ENCODE data around the gene RBM22.
"Not testable (repeated sequence)": the region's sequence is repeated elsewhere in the genome, so short reads cannot be mapped to it uniquely, and the experiment has no call there.

RBM22 gene

DNA sequence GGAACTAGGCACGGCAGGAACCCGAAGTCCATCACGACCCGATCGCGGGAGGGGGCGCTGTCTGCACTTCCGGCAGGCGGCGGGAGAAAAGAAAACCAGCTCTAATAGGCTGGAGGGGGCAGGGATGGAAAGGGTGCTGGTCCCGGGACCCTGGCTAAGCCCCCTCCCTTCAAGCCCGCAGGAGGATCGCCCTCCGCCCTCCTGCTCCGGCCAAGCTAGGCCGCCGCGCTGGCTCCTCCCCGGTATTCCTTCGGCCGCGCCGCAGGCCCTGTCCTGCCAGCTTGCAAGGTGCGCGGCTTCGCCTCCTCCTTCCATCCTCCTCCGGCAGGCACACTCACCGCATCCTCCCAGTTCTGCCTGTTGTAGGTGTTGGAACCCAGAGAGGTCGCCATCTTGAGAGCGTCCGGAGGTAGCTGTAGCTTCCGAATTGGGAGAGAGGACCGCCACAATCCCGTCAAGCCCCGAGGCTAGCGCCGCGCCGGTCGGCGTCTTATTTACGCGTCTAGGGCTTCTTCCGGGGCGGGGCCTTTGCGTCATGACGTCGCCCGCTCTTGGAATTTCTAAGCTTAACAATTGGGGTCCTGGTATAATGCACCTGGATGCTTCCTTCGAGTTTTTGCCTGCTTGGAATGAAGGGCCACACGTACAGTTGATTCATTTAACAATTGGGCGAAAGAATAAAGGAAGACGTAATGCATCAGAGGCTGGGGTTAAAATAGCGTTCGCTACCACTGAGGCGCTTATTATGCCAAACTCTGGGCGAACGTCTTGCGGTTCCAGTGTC, at the start of gene RBM22:
TSS of gene RBM22 (minus strand) at position 469 of the 784 bp plus-strand sequence. CDS start at position 392, 77 bp downstream.
- DNase-seq (ENCODE audit: low read depth) = peak; percentile 84

GRCh38 chr5:150750469-150750868, 49.6 kb upstream of the RBM22 start:
- no peak for DNase-seq (ENCODE audit: low read depth)

GRCh38 chr5:150743142-150743488, 42.3 kb upstream of the RBM22 start:
- DNase-seq (ENCODE audit: low read depth) = not testable (repeated sequence)

DNA sequence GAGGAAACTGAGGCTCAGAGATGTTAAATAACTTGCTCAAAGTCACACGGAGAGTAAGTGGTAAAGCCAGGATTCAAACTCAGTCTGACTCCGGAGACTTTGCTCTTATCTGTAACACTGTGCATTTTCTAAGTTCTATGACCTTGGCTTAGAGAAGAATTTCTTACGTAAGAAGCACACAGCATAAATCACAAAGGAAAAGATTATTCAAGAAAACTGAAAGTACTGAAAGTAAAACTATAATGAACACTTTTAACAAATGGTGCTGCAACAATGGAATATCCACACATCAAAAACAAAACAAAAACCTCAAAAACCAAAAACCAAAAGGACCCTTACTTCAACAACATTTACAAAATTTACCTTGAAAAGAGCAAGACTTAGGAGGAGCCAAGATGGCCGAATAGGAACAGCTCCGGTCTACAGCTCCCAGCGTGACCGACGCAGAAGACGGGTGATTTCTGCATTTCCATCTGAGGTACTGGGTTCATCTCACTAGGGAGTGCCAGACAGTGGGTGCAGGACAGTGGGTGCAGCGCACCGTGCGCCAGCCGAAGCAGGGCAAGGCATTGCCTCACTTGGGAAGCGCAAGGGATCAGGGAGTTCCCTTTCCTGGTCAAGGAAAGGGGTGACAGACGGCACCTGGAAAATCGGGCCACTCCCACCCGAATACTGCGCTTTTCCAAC, 41.7 kb upstream of the RBM22 start:
- DNase-seq (ENCODE audit: low read depth) = not testable (repeated sequence)

- DNase-seq (ENCODE audit: low read depth) = no peak
Measured at GRCh38 chr5:150740992-150741391, 40.1 kb upstream of the RBM22 start.

DNA sequence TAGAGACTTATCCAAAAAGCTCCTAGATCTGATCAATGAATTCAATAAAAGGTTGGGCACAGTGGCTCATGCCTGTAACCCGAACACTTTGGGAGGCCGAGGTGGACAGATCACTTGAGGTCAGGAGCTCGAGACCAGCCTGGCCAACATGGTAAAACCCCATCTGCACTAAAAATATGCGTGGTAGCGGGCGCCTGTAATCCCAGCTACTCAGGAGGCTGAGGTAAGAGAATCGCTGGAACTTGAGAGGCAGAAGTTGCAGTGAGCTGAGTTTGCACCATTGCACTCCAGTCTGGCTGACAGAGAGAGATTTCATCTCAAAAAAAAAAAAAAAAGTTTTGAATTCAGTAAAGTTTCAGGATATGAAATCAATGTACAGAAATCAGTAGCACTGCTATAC, 38.0 kb upstream of the RBM22 start:
- no peak for DNase-seq (ENCODE audit: low read depth)

DNA sequence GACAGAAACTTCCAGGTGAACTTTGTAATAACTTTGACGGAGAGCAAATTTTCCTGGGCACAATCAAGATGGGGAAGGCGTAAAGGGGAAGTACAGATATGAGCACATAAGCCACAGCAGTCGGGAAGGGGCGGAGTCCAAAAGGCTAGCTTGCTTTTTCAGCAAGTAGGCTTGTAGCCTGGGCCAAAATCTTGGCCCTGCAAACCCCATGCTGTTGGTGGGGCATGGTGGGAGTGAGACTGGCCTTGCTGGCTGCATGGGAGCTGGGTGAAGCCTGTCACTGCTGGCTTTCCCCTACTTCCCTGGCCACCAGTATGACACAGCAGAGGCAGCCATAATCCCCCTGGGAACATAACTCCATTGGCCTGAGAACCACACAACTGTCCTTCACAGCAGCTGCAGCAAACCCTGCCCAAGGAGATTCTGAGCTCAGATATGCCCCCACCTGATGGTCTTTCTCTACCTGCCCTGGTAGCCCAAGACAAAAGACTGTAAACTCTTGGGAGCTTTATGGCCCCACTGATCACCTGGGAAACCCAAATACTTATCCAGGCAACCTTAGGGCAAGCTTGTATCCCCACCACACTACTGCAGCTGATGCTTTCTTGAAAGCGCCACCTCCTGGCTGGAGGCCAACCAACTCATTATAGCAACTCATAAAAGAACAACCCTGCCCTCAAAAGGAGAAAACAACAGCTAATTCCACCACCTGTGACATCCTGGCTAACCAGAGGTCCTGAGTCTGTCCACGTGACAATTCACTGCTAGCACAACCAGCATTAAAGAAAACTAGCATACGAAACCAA, 33.9 kb upstream of the RBM22 start:
- DNase-seq (ENCODE audit: low read depth) = no peak

GRCh38 chr5:150731669-150732242, 30.9 kb upstream of the RBM22 start:
- no peak for DNase-seq (ENCODE audit: low read depth)

DNA sequence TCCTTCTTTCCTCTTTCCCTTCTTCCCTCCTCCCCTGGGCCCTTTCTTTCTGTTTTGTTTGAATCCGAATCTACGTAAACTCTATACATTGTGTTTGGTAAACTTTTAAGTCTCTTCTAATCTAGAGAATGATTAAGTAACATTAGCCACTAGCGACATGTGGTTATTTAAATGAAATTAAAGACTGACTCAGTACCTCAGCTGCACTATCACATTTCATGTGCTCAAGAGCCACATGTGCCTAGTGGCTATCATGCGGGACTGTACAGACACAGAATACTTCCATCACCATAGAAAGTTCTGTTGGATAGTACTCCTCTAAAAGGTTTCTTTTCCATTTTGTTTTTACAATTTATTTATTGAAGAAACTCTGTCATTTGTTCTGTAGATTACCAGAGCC, 29.0 kb upstream of the RBM22 start:
- DNase-seq (ENCODE audit: low read depth) = no peak

DNA sequence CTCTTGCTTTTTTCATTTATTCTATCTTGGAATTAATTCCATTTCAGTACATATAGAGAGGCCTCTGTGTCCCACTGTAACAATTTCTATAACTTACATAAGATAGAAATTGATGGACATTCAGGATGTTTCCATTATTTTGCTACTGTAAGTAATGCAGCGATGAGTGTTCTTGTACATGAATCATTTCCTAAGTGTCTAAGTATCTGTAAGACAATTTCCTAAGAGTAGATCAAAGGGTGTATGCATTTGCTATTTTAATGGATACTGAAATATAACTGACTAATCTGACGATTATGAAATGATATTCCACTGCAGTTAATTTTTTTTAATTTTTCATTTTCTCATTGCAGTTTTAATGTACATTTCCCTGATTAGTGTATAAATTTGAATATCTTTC, 23.0 kb upstream of the RBM22 start:
- no peak for DNase-seq (ENCODE audit: low read depth)

- no peak for DNase-seq (ENCODE audit: low read depth)
Measured at GRCh38 chr5:150710165-150710564, 9.3 kb upstream of the RBM22 start.

- no peak for DNase-seq (ENCODE audit: low read depth)
Measured at GRCh38 chr5:150706776-150707390, 6.0 kb upstream of the RBM22 start.

DNA sequence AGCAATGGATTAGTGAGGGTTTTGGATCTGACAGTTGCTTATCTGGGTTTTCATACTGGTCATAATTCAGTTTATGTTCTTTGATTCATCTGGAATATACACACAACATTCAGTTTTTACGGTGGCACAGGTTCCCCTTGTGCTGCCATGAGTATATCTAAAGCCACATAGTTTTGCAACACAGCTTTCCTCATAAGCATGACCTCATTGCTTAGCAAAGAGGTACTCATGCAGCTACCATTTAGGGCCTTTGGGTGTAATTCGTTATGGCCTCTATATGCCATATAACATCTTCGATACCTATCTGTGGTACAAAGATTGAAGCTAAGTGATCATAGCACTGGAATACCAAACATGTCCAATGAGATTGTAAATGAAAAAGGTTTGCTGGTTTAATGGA, 2.9 kb upstream of the RBM22 start:
- DNase-seq (ENCODE audit: low read depth) = no peak

DNA sequence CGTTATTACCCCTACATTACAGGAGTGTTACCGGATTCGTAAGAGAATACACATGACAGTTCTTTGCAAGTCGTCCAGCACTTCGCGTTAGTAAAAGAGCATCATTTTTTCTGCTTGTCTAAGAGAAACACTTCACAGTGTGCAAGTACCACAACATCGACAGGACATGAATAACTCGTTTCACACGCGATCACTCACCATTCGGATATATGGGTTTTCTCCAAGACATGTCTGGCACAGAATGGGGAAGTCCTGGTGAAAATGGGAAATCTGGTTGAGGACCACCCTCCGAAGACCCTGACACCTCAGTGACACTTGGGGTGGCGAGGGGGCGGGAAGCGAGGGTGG, 642 bp downstream of the RBM22 start:
- no peak for DNase-seq (ENCODE audit: low read depth)

- DNase-seq (ENCODE audit: low read depth) = no peak
Measured at GRCh38 chr5:150694612-150695011, 6.2 kb downstream of the RBM22 start.

- no peak for DNase-seq (ENCODE audit: low read depth)
Measured at GRCh38 chr5:150692276-150692675, 8.6 kb downstream of the RBM22 start.

- DNase-seq (ENCODE audit: low read depth) = no peak
Measured at GRCh38 chr5:150690760-150691159, 10.1 kb downstream of the RBM22 start.

- DNase-seq (ENCODE audit: low read depth) = no peak
Measured at GRCh38 chr5:150689120-150689519, 11.7 kb downstream of the RBM22 start.

- no peak for DNase-seq (ENCODE audit: low read depth)
Measured at GRCh38 chr5:150676578-150676977, 24.3 kb downstream of the RBM22 start.

- DNase-seq (ENCODE audit: low read depth) = no peak
Measured at GRCh38 chr5:150675069-150675468, 25.8 kb downstream of the RBM22 start.

- DNase-seq (ENCODE audit: low read depth) = no peak
Measured at GRCh38 chr5:150674341-150674821, 26.5 kb downstream of the RBM22 start.

GRCh38 chr5:150672884-150673275, 28.0 kb downstream of the RBM22 start:
- DNase-seq (ENCODE audit: low read depth) = no peak

Measured in activated gamma-delta T cell treated with anti-CD3 and anti-CD28 coated beads, Interleukin-2, amount 50 U/mL, for 16 hours (primary cell).